H9 (cell line): Measurements from ENCODE around the gene MAST4. TPM values are rescaled to one million over a fixed set of nuclear protein-coding genes. Genes with fewer than 3 reads are reported as not detected.

Experiments
- DNase-seq: peaks from one replicate; pipeline ENCODE4 v3.0.0-alpha.2; 2017
- H2AFZ ChIP-seq: one replicate; pipeline ENCODE4 v1.6.1; 2013; ENCODE audit warnings: mild to moderate bottlenecking, low read length, control low read depth, moderate library complexity
- H2AK5ac ChIP-seq: 2 replicates; pipeline ENCODE4 v1.6.1; 2013; ENCODE audit warnings: low read length, control low read depth, mixed read lengths; ENCODE audit not compliant: insufficient read length
- H2BK120ac ChIP-seq: one replicate; pipeline ENCODE4 v1.6.1; 2013; ENCODE audit warnings: low read depth, mild to moderate bottlenecking, low read length, control low read depth, inconsistent platforms; ENCODE audit not compliant: poor library complexity, severe bottlenecking
- H2BK12ac ChIP-seq: 2 replicates; pipeline ENCODE4 v1.6.1; 2013; ENCODE audit warnings: low read length, control low read depth, mixed read lengths, low read depth; ENCODE audit not compliant: insufficient read length
- H2BK15ac ChIP-seq: 2 replicates; pipeline ENCODE4 v1.6.1; 2013; ENCODE audit warnings: low read depth, low read length, control low read depth
- H2BK20ac ChIP-seq: one replicate; pipeline ENCODE4 v1.6.1; 2013; ENCODE audit warnings: low read depth, mild to moderate bottlenecking, low read length, control low read depth, inconsistent platforms; ENCODE audit not compliant: poor library complexity, severe bottlenecking
- H2BK5ac ChIP-seq: 2 replicates; pipeline ENCODE4 v1.6.1; 2013; ENCODE audit warnings: low read length, control low read depth, mixed read lengths; ENCODE audit not compliant: insufficient read length
- H3K14ac ChIP-seq: 2 replicates; pipeline ENCODE4 v1.6.1; 2013; ENCODE audit warnings: low read length, control low read depth; ENCODE audit not compliant: insufficient read depth
- H3K18ac ChIP-seq: 2 replicates; pipeline ENCODE4 v1.6.1; 2013; ENCODE audit warnings: low read depth, mild to moderate bottlenecking, mixed read lengths, low read length, control low read depth; ENCODE audit not compliant: insufficient read length
- H3K23ac ChIP-seq: 2 replicates; pipeline ENCODE4 v1.6.1; 2013; ENCODE audit warnings: low read length, control low read depth, mixed read lengths, low read depth; ENCODE audit not compliant: insufficient read length
- H3K23me2 ChIP-seq: 2 replicates; pipeline ENCODE4 v1.6.1; 2013; ENCODE audit warnings: low read depth, mild to moderate bottlenecking, mixed read lengths, low read length, control low read depth; ENCODE audit not compliant: insufficient read length, poor library complexity, severe bottlenecking
- H3K27ac ChIP-seq: 2 replicates; pipeline ENCODE4 v1.5.1; 2013; ENCODE audit warnings: low read length, control low read depth, mixed read lengths, low read depth; ENCODE audit not compliant: insufficient read length
- H3K27me3 ChIP-seq: 2 replicates; pipeline ENCODE4 v1.6.1; 2013; ENCODE audit warnings: low read length, control low read depth, inconsistent platforms; ENCODE audit not compliant: insufficient read depth
- H3K4ac ChIP-seq: 2 replicates; pipeline ENCODE4 v1.6.1; 2013; ENCODE audit warnings: low read depth, mild to moderate bottlenecking, control low read depth, inconsistent platforms, low read length, moderate library complexity
- H3K4me1 ChIP-seq: 2 replicates; pipeline ENCODE4 v1.6.1; 2013; ENCODE audit warnings: low read length, control low read depth, inconsistent platforms; ENCODE audit not compliant: insufficient read depth
- H3K4me2 ChIP-seq: 2 replicates; pipeline ENCODE4 v1.6.1; 2013; ENCODE audit warnings: low read length, control low read depth, mixed read lengths; ENCODE audit not compliant: insufficient read length, insufficient read depth
- H3K56ac ChIP-seq: 2 replicates; pipeline ENCODE4 v1.6.1; 2013; ENCODE audit warnings: low read depth, mild to moderate bottlenecking, mixed read lengths, low read length, control low read depth; ENCODE audit not compliant: insufficient read length
- H3K79me1 ChIP-seq: 2 replicates; pipeline ENCODE4 v1.6.1; 2013; ENCODE audit warnings: low read depth, mild to moderate bottlenecking, moderate library complexity, low read length, control low read depth, inconsistent platforms; ENCODE audit not compliant: insufficient read depth, poor library complexity, severe bottlenecking
- H3K79me2 ChIP-seq: 2 replicates; pipeline ENCODE4 v1.6.1; 2013; ENCODE audit warnings: low read length, control low read depth, inconsistent platforms; ENCODE audit not compliant: insufficient read depth
- H3K9ac ChIP-seq: 2 replicates; pipeline ENCODE4 v1.6.1; 2013; ENCODE audit warnings: low read length, control low read depth, mixed read lengths; ENCODE audit not compliant: insufficient read length; ENCODE audit errors: extremely low read depth
- H3K9me3 ChIP-seq: one replicate; pipeline ENCODE4 v1.6.1; 2013; ENCODE audit warnings: low read depth, low read length, inconsistent platforms; ENCODE audit not compliant: control insufficient read depth
- H3T11ph ChIP-seq: one replicate; pipeline ENCODE4 v1.6.1; 2013; ENCODE audit warnings: mild to moderate bottlenecking, low read length, control low read depth, inconsistent platforms
- H4K20me1 ChIP-seq: one replicate; pipeline ENCODE4 v1.6.1; 2013; ENCODE audit not compliant: control insufficient read depth, insufficient read length, insufficient read depth
- H4K5ac ChIP-seq: 2 replicates; pipeline ENCODE4 v1.6.1; 2013; ENCODE audit warnings: low read depth, mild to moderate bottlenecking, mixed read lengths, low read length, control low read depth; ENCODE audit not compliant: insufficient read length
- H4K8ac ChIP-seq: replicated peaks from 2 replicates; pipeline ENCODE4 v1.6.1; 2013; ENCODE audit warnings: low read length, control low read depth, mixed read lengths, low read depth; ENCODE audit not compliant: insufficient read length
- H4K91ac ChIP-seq: 2 replicates; pipeline ENCODE4 v1.6.1; 2013; ENCODE audit warnings: low read depth, mild to moderate bottlenecking, moderate library complexity, mixed read lengths, low read length, control low read depth; ENCODE audit not compliant: insufficient read length
- H3K27ac Mint-ChIP-seq, 3 experiments: 2 replicates in 2 of 3; 3 replicates in 1 of 3; pipeline ENCODE4 v1.8.0; 2020 to 2021; ENCODE audit warnings: mixed read lengths in 3 of 3, mild to moderate bottlenecking in 1 of 3, moderate library complexity in 1 of 3
- H3K27me3 Mint-ChIP-seq: 2 replicates; pipeline ENCODE4 v1.8.0; 2021; ENCODE audit warnings: low read depth, mild to moderate bottlenecking, moderate library complexity, mixed read lengths
- H3K36me3 Mint-ChIP-seq, 3 experiments: 2 replicates in 2 of 3; 3 replicates in 1 of 3; pipeline ENCODE4 v1.8.0; 2020 to 2021; ENCODE audit warnings: low read depth in 3 of 3, mixed read lengths in 3 of 3; ENCODE audit not compliant: insufficient read depth in 1 of 3
- H3K4me1 Mint-ChIP-seq, 2 experiments: 2 replicates each; pipeline ENCODE4 v1.8.0; 2020; ENCODE audit warnings: mixed read lengths in 2 of 2
- H3K4me3 Mint-ChIP-seq, 2 experiments: 2 replicates in 1 of 2; 3 replicates in 1 of 2; pipeline ENCODE4 v1.8.0; 2020 to 2021; ENCODE audit warnings: mild to moderate bottlenecking in 2 of 2, mixed read lengths in 2 of 2, moderate library complexity in 1 of 2
- H3K9me3 Mint-ChIP-seq, 2 experiments: 2 replicates in 1 of 2; 3 replicates in 1 of 2; pipeline ENCODE4 v1.8.0; 2020; ENCODE audit warnings: mild to moderate bottlenecking in 2 of 2, mixed read lengths in 2 of 2, moderate library complexity in 1 of 2
- CTCF ChIP-seq: fragments of 200-600 bp; sonication (generic); conservative IDR thresholded peaks from 3 replicates; pipeline ENCODE4 v1.8.0; 2021; ENCODE audit warnings: antibody characterized with exemption, mild to moderate bottlenecking
- WGBS: extraction: QIAGEN DNeasy Blood & Tissue Kit; methylation state at CpG from one replicate; pipeline ENCODE4 v1.1.7; 2013; ENCODE audit warnings: missing lambda C conversion rate, low lambda C conversion rate, mixed read lengths; ENCODE audit not compliant: insufficient read length; ENCODE audit errors: extremely low coverage; 5-methylcytosine and 5-hydroxymethylcytosine counted together
- total RNA-seq: library from RNA; stranded (reverse); gene quantifications from 2 replicates; pipeline ENCODE4 v1.2.1, GENCODE V29; 2021

Gene MAST4
- total RNA-seq, 1 experiment from 2014 or later: 3.7 TPM

- Mint-ChIP-seq H3K9me3 (no peaks in the 10 kb centered on the region), H3K4me3 (no peak overlapping the region), H3K27ac (no peak overlapping the region), H3K36me3 (no peaks in the 10 kb centered on the region), H3K27me3 (no peaks in the 10 kb centered on the region), H3K4me1 (peaks cover 5% of the 10 kb centered on the region in 2 experiments)
- Histone ChIP-seq H3K79me2 (no peaks in the 10 kb centered on the region), H4K91ac (no peak overlapping the region), H4K8ac (no peak overlapping the region), H3K4ac (no peak overlapping the region), H3K14ac (no peak overlapping the region), H3K9me3 (no peaks in the 10 kb centered on the region), H3K4me1 (0 out of 2 replicates have a peak, but pooled peaks cover 2% of the 10 kb centered on the region), H2AK5ac (no peak overlapping the region), H2BK15ac (no peak overlapping the region), H3T11ph (no peak overlapping the region), H2AFZ (no peak overlapping the region), H2BK5ac (no peak overlapping the region), H3K9ac (no peak overlapping the region), H3K27me3 (no peaks in the 10 kb centered on the region), H3K18ac (no peak overlapping the region), H3K23ac (no peak overlapping the region), H4K5ac (no peak overlapping the region), H3K79me1 (no peaks in the 10 kb centered on the region), H3K23me2 (no peaks in the 10 kb centered on the region), H2BK120ac (no peak overlapping the region), H3K56ac (no peak overlapping the region), H3K27ac (no peak overlapping the region), H2BK20ac (no peak overlapping the region), H3K4me2 (no peak overlapping the region), H2BK12ac (no peak overlapping the region), H4K20me1 (no peaks in the 10 kb centered on the region)
- no peak for DNase-seq
- TF ChIP-seq CTCF: no peak
- no CpG with 5 or more reads among the region's 10 CpGs for WGBS
Measured at GRCh38 chr5:67100301-67100700, 504.1 kb downstream of the MAST4 start.
